WTC11 (cell line): ENCODE measurements around the gene DOCK1.

Source experiments
- CBFB ChIP-seq: sonication (generic); formaldehyde crosslinking; IDR thresholded peaks from 2 replicates; pipeline ENCODE4 v1.8.1; 2022; ENCODE audit warnings: mild to moderate bottlenecking, low read depth, missing genetic modification reagents
- GABPB1 ChIP-seq: sonication (generic); formaldehyde crosslinking; IDR thresholded peaks from 2 replicates; pipeline ENCODE4 v1.8.1; 2023; ENCODE audit warnings: mild to moderate bottlenecking, missing genetic modification reagents
- NR1H2 ChIP-seq: sonication (generic); formaldehyde crosslinking; IDR thresholded peaks from 2 replicates; pipeline ENCODE4 v1.9.0; 2021; ENCODE audit warnings: mild to moderate bottlenecking, moderate library complexity, missing genetic modification reagents
- NR2C2 ChIP-seq: sonication (generic); formaldehyde crosslinking; IDR thresholded peaks from 2 replicates; pipeline ENCODE4 v1.8.0; 2022; ENCODE audit warnings: mild to moderate bottlenecking, missing genetic modification reagents
- SMAD3 ChIP-seq: sonication (generic); formaldehyde crosslinking; IDR thresholded peaks from 2 replicates; pipeline ENCODE4 v1.8.0; 2022; ENCODE audit warnings: missing genetic modification reagents, mild to moderate bottlenecking, borderline replicate concordance
- ZNF121 ChIP-seq: sonication (generic); formaldehyde crosslinking; IDR thresholded peaks from 2 replicates; pipeline ENCODE4 v1.8.0; 2023; ENCODE audit warnings: missing genetic modification reagents
- ZNF317 ChIP-seq: sonication (generic); formaldehyde crosslinking; IDR thresholded peaks from 2 replicates; pipeline ENCODE4 v1.8.1; 2023; ENCODE audit warnings: low read depth, mild to moderate bottlenecking, moderate library complexity, missing genetic modification reagents, borderline replicate concordance
- TF ChIP-seq, protein P1 (sequence below): fragments of 200-600 bp; IDR thresholded peaks from 2 replicates; pipeline ENCODE4 v1.8.0; 2022; ENCODE audit warnings: antibody characterized with exemption
- TF ChIP-seq, protein P2 (sequence below): sonication (generic); formaldehyde crosslinking; IDR thresholded peaks from 2 replicates; pipeline ENCODE4 v1.8.0; 2022; ENCODE audit warnings: mild to moderate bottlenecking, missing genetic modification reagents
- TF ChIP-seq, protein P3 (sequence below): sonication (generic); formaldehyde crosslinking; IDR thresholded peaks from 2 replicates; pipeline ENCODE4 v1.8.1; 2023; ENCODE audit warnings: mild to moderate bottlenecking, missing genetic modification reagents
- TF ChIP-seq, protein P4 (sequence below): sonication (generic); formaldehyde crosslinking; conservative IDR thresholded peaks from 2 replicates; pipeline ENCODE4 v1.8.1; 2022; ENCODE audit warnings: mild to moderate bottlenecking, missing genetic modification reagents
- TF ChIP-seq, protein P5 (sequence below): sonication (generic); formaldehyde crosslinking; IDR thresholded peaks from 2 replicates; pipeline ENCODE4 v1.8.0; 2022; ENCODE audit warnings: mild to moderate bottlenecking, missing genetic modification reagents
- TF ChIP-seq, protein P6 (sequence below): sonication (generic); formaldehyde crosslinking; IDR thresholded peaks from 2 replicates; pipeline ENCODE4 v1.8.1; 2022; ENCODE audit warnings: low read depth, missing genetic modification reagents, borderline replicate concordance

DNA sequence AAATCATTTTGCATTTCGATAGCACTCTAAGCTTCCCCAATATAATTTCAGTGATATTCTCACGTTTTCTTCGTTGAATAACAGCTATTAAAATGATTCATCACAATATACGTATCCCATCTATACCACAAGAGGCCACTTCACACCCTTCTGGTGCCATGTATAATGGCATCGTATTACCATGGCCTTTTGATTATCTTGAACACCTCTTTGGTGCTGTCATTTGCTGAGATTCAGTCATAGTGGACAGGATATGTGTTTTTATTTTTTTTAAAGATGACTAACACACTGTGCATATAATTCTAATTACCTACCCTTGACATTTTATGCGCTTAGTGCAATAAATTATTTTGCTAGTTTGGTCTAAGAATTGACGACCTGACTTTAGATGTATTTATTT, 297.8 kb downstream of the DOCK1 start:
- TF ChIP-seq, protein P1, sequence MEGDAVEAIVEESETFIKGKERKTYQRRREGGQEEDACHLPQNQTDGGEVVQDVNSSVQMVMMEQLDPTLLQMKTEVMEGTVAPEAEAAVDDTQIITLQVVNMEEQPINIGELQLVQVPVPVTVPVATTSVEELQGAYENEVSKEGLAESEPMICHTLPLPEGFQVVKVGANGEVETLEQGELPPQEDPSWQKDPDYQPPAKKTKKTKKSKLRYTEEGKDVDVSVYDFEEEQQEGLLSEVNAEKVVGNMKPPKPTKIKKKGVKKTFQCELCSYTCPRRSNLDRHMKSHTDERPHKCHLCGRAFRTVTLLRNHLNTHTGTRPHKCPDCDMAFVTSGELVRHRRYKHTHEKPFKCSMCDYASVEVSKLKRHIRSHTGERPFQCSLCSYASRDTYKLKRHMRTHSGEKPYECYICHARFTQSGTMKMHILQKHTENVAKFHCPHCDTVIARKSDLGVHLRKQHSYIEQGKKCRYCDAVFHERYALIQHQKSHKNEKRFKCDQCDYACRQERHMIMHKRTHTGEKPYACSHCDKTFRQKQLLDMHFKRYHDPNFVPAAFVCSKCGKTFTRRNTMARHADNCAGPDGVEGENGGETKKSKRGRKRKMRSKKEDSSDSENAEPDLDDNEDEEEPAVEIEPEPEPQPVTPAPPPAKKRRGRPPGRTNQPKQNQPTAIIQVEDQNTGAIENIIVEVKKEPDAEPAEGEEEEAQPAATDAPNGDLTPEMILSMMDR, result no peak
- TF ChIP-seq ZNF121 (CRISPR knock-in tag) (no peak), CBFB (CRISPR knock-in tag) (no peak), GABPB1 (CRISPR knock-in tag) (no peak), NR1H2 (CRISPR knock-in tag) (no peak), NR2C2 (no peak), ZNF317 (CRISPR knock-in tag) (no peak), SMAD3 (CRISPR knock-in tag) (no peak)
- TF ChIP-seq, protein P2, sequence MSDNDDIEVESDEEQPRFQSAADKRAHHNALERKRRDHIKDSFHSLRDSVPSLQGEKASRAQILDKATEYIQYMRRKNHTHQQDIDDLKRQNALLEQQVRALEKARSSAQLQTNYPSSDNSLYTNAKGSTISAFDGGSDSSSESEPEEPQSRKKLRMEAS (CRISPR knock-in tag), result no peak
- TF ChIP-seq, protein P3, sequence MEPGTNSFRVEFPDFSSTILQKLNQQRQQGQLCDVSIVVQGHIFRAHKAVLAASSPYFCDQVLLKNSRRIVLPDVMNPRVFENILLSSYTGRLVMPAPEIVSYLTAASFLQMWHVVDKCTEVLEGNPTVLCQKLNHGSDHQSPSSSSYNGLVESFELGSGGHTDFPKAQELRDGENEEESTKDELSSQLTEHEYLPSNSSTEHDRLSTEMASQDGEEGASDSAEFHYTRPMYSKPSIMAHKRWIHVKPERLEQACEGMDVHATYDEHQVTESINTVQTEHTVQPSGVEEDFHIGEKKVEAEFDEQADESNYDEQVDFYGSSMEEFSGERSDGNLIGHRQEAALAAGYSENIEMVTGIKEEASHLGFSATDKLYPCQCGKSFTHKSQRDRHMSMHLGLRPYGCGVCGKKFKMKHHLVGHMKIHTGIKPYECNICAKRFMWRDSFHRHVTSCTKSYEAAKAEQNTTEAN, result no peak
- TF ChIP-seq, protein P4, sequence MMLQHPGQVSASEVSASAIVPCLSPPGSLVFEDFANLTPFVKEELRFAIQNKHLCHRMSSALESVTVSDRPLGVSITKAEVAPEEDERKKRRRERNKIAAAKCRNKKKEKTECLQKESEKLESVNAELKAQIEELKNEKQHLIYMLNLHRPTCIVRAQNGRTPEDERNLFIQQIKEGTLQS, result no peak
- TF ChIP-seq, protein P5, sequence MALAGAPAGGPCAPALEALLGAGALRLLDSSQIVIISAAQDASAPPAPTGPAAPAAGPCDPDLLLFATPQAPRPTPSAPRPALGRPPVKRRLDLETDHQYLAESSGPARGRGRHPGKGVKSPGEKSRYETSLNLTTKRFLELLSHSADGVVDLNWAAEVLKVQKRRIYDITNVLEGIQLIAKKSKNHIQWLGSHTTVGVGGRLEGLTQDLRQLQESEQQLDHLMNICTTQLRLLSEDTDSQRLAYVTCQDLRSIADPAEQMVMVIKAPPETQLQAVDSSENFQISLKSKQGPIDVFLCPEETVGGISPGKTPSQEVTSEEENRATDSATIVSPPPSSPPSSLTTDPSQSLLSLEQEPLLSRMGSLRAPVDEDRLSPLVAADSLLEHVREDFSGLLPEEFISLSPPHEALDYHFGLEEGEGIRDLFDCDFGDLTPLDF (CRISPR knock-in tag), result no peak
- TF ChIP-seq, protein P6, sequence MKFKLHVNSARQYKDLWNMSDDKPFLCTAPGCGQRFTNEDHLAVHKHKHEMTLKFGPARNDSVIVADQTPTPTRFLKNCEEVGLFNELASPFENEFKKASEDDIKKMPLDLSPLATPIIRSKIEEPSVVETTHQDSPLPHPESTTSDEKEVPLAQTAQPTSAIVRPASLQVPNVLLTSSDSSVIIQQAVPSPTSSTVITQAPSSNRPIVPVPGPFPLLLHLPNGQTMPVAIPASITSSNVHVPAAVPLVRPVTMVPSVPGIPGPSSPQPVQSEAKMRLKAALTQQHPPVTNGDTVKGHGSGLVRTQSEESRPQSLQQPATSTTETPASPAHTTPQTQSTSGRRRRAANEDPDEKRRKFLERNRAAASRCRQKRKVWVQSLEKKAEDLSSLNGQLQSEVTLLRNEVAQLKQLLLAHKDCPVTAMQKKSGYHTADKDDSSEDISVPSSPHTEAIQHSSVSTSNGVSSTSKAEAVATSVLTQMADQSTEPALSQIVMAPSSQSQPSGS (CRISPR knock-in tag), result no peak
